SW480 (cell line): ENCODE data around the gene PRODH.
"Not testable (repeated sequence)": the region's sequence is repeated elsewhere in the genome, so short reads cannot be mapped to it uniquely, and the experiment has no call there.

ENCODE experiments used
- DNase-seq: peaks from one replicate; pipeline ENCODE4 v3.0.0-alpha.2; 2016; ENCODE audit warnings: low spot score

The PRODH gene

GRCh38 chr22:18906410-18906745 is 29.7 kb downstream of the PRODH start:
- not testable (repeated sequence) for DNase-seq

GRCh38 chr22:18905540-18906409 is 30.3 kb downstream of the PRODH start, which contains the start of gene DGCR6:
Gene DGCR6 (plus strand): TSS chr22:18906320. CDS start chr22:18906375, 55 bp downstream.
- no peak for DNase-seq

- not testable (repeated sequence) for DNase-seq
Observed at GRCh38 chr22:18896037-18896657, 39.9 kb downstream of the PRODH start.

GRCh38 chr22:18893775-18894174 is 42.3 kb downstream of the PRODH start:
- not testable (repeated sequence) for DNase-seq

GRCh38 chr22:18890510-18891192 is 45.4 kb downstream of the PRODH start:
- DNase-seq, result not testable (repeated sequence)

- no peak for DNase-seq
Observed at GRCh38 chr22:18888115-18888514, 48.0 kb downstream of the PRODH start.

- DNase-seq, result not testable (repeated sequence)
Observed at GRCh38 chr22:18884465-18884864, 51.6 kb downstream of the PRODH start.

- peak; percentile 0 for DNase-seq
Observed at GRCh38 chr22:18881260-18881659, 54.8 kb downstream of the PRODH start.
